GM18868 (cell line): ENCODE data around the gene NID2.

Experiments used
- ATAC-seq: cut with Tn5 transposase; IDR thresholded peaks from one replicate; pipeline ENCODE4 v1.9.1; 2021; ENCODE audit warnings: mild to moderate bottlenecking, moderate library complexity; ENCODE audit not compliant: unreplicated experiment

Gene NID2

GRCh38 chr14:52059649-52060048 is 9.2 kb downstream of the NID2 start:
- no peak for ATAC-seq

- no peak for ATAC-seq
Observed at GRCh38 chr14:52058341-52058740, 10.5 kb downstream of the NID2 start.

GRCh38 chr14:52055167-52055566 is 13.7 kb downstream of the NID2 start:
- no peak for ATAC-seq

GRCh38 chr14:52054678-52055077 is 14.2 kb downstream of the NID2 start:
- ATAC-seq: no peak

- ATAC-seq: no peak
Observed at GRCh38 chr14:52053044-52053443, 15.8 kb downstream of the NID2 start.

GRCh38 chr14:52052288-52052943 is 16.4 kb downstream of the NID2 start:
- no peak for ATAC-seq

GRCh38 chr14:52051871-52052270 is 17.0 kb downstream of the NID2 start:
- ATAC-seq: no peak

- no peak for ATAC-seq
Observed at GRCh38 chr14:52051251-52051650, 17.6 kb downstream of the NID2 start.

- no peak for ATAC-seq
Observed at GRCh38 chr14:52049721-52050588, 18.9 kb downstream of the NID2 start.

- ATAC-seq: no peak
Observed at GRCh38 chr14:52049271-52049670, 19.6 kb downstream of the NID2 start.

GRCh38 chr14:52048641-52049204 is 20.1 kb downstream of the NID2 start:
- ATAC-seq: no peak

- no peak for ATAC-seq
Observed at GRCh38 chr14:52048116-52048515, 20.7 kb downstream of the NID2 start.

- no peak for ATAC-seq
Observed at GRCh38 chr14:52046376-52046917, 22.4 kb downstream of the NID2 start.

- no peak for ATAC-seq
Observed at GRCh38 chr14:52044791-52045522, 23.9 kb downstream of the NID2 start.

- ATAC-seq: no peak
Observed at GRCh38 chr14:52043690-52044089, 25.2 kb downstream of the NID2 start.

- no peak for ATAC-seq
Observed at GRCh38 chr14:52042371-52043289, 26.2 kb downstream of the NID2 start.

- no peak for ATAC-seq
Observed at GRCh38 chr14:52040598-52040997, 28.3 kb downstream of the NID2 start.

GRCh38 chr14:52039124-52039815 is 29.6 kb downstream of the NID2 start:
- no peak for ATAC-seq

GRCh38 chr14:52033101-52033642 is 35.7 kb downstream of the NID2 start:
- no peak for ATAC-seq
